Ishikawa (cell line): ENCODE results near the gene PSMD5.

ENCODE experiments used
- CEBPB ChIP-seq: IDR thresholded peaks from 2 replicates; pipeline ENCODE4 v1.6.1; 2012
- CREB1 ChIP-seq: IDR thresholded peaks from 2 replicates; pipeline ENCODE4 v1.6.1; 2012; ENCODE audit warnings: low read depth
- EGR1 ChIP-seq: IDR thresholded peaks from 2 replicates; pipeline ENCODE4 v1.6.1; 2012
- EP300 ChIP-seq: IDR thresholded peaks from 2 replicates; pipeline ENCODE4 v1.6.1; 2012; ENCODE audit warnings: borderline replicate concordance
- FOXM1 ChIP-seq: IDR thresholded peaks from 2 replicates; pipeline ENCODE4 v1.6.1; 2012; ENCODE audit warnings: low read depth, borderline replicate concordance
- NFIC ChIP-seq: IDR thresholded peaks from 2 replicates; pipeline ENCODE4 v1.6.1; 2012
- RAD21 ChIP-seq: IDR thresholded peaks from 2 replicates; pipeline ENCODE4 v1.6.1; 2012; ENCODE audit warnings: low read depth
- TAF1 ChIP-seq: IDR thresholded peaks from 2 replicates; pipeline ENCODE4 v1.6.1; 2012; ENCODE audit warnings: low read depth, mild to moderate bottlenecking
- TCF12 ChIP-seq: IDR thresholded peaks from 2 replicates; pipeline ENCODE4 v1.6.1; 2012; ENCODE audit warnings: low read depth
- TEAD4 ChIP-seq: IDR thresholded peaks from 2 replicates; pipeline ENCODE4 v1.6.1; 2012
- YY1 ChIP-seq: IDR thresholded peaks from 2 replicates; pipeline ENCODE4 v1.6.1; 2012; ENCODE audit warnings: low read depth
- ZBTB7A ChIP-seq: IDR thresholded peaks from 2 replicates; pipeline ENCODE4 v1.6.1; 2012; ENCODE audit warnings: low read depth
- TF ChIP-seq, protein P1 (sequence below): IDR thresholded peaks from 2 replicates; pipeline ENCODE4 v1.6.1; 2012; ENCODE audit warnings: low read depth, mild to moderate bottlenecking
- TF ChIP-seq, protein P2 (sequence below): IDR thresholded peaks from 2 replicates; pipeline ENCODE4 v1.6.1; 2012
- TF ChIP-seq, protein P3 (sequence below): IDR thresholded peaks from 2 replicates; pipeline ENCODE4 v1.6.1; 2012

PSMD5 gene

DNA sequence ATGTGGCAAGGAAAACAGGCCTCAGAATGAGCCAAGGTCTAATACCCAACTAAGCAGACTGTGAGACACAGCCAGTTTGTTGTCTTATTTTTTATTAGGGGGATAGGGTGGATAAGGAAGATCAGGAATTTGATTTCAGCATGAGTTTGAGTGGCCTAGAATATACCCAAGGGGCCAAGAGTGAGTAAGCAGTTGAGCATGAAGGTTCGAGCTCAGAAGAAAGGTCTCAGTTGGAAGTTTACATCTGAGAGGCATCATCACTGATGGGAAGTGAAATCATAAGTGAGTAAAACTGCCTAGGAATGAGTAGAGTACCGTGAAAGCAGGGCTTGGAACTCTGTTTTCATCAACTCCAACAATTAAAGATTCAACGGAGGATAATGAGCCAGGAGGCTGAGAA is 12.6 kb downstream of the PSMD5 start:
- no peak for TF ChIP-seq TAF1
- TF ChIP-seq CEBPB, result no peak
- TF ChIP-seq NFIC, result no peak
- no peak for TF ChIP-seq YY1
- no peak for TF ChIP-seq RAD21
- TF ChIP-seq CREB1, result no peak
- no peak for TF ChIP-seq EP300
- TF ChIP-seq, protein P1, sequence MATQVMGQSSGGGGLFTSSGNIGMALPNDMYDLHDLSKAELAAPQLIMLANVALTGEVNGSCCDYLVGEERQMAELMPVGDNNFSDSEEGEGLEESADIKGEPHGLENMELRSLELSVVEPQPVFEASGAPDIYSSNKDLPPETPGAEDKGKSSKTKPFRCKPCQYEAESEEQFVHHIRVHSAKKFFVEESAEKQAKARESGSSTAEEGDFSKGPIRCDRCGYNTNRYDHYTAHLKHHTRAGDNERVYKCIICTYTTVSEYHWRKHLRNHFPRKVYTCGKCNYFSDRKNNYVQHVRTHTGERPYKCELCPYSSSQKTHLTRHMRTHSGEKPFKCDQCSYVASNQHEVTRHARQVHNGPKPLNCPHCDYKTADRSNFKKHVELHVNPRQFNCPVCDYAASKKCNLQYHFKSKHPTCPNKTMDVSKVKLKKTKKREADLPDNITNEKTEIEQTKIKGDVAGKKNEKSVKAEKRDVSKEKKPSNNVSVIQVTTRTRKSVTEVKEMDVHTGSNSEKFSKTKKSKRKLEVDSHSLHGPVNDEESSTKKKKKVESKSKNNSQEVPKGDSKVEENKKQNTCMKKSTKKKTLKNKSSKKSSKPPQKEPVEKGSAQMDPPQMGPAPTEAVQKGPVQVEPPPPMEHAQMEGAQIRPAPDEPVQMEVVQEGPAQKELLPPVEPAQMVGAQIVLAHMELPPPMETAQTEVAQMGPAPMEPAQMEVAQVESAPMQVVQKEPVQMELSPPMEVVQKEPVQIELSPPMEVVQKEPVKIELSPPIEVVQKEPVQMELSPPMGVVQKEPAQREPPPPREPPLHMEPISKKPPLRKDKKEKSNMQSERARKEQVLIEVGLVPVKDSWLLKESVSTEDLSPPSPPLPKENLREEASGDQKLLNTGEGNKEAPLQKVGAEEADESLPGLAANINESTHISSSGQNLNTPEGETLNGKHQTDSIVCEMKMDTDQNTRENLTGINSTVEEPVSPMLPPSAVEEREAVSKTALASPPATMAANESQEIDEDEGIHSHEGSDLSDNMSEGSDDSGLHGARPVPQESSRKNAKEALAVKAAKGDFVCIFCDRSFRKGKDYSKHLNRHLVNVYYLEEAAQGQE, result no peak

DNA sequence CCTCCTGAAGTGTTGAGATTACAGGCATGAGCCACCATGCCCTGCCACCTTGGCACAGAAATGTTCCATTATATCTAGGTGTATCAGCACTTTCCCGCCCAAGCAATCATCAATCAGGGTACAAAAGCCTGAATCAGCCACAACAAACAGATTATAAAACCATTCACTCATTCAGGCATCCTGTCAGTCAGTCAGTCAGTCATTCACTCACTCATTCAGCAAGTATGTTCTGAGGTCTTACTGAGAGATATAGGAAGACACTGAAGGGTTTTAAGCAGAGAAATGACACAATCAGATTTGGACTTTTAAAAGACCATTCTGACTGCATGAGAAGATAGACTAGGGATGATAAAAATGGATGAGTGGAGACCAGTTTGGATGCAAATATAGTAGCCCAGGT is 13.1 kb downstream of the PSMD5 start:
- TF ChIP-seq, protein P2, sequence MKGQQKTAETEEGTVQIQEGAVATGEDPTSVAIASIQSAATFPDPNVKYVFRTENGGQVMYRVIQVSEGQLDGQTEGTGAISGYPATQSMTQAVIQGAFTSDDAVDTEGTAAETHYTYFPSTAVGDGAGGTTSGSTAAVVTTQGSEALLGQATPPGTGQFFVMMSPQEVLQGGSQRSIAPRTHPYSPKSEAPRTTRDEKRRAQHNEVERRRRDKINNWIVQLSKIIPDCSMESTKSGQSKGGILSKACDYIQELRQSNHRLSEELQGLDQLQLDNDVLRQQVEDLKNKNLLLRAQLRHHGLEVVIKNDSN, result no peak
- TF ChIP-seq EGR1 (no peak), FOXM1 (no peak), TEAD4 (no peak), CREB1 (no peak)

DNA sequence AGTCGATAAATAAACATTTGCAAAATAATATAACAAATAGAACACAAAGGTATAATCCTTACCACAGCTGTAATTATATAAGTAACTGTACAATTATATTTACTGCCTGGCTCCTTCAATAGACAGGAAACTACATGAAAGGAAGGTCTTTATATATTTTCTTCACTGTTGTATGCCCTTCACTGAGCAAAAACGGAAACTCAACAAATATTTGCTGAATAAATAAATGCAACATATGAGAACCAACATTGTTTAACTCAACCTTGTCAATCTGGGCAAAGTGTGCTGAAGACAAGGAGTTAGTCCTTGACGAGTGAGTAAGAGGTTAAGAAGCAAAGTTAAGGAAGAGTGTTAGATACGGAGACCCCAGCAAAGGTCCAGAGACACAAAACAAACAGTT is 22.6 kb downstream of the PSMD5 start:
- no peak for TF ChIP-seq CEBPB
- TF ChIP-seq CREB1, result no peak
- no peak for TF ChIP-seq TEAD4
- no peak for TF ChIP-seq EP300
- TF ChIP-seq, protein P3, sequence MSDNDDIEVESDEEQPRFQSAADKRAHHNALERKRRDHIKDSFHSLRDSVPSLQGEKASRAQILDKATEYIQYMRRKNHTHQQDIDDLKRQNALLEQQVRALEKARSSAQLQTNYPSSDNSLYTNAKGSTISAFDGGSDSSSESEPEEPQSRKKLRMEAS, result no peak
- no peak for TF ChIP-seq FOXM1
- no peak for TF ChIP-seq RAD21
- no peak for TF ChIP-seq EGR1
- TF ChIP-seq, protein P1, result no peak

DNA sequence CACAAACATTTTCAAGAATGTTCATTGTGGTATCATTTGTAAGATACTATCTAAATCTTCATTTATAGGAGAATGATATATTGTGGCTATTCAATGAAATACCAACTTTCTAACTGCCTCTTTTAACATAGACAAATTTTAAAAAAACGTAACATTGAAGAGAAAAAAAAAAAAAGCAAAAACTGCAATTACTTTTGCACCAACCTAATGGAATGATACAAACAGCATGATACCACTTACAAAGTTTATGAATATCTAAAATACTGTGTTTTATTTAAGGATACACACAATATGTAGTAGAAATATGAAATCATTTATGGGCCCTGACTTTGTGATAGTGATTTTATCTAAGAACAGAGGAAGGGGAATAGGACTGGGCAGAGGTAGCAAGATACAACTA is 24.1 kb downstream of the PSMD5 start:
- TF ChIP-seq RAD21, result no peak
- TF ChIP-seq, protein P3, result no peak
- TF ChIP-seq, protein P2, result no peak
- no peak for TF ChIP-seq EGR1
- TF ChIP-seq YY1, result no peak
- no peak for TF ChIP-seq ZBTB7A
- TF ChIP-seq, protein P1, result no peak

DNA sequence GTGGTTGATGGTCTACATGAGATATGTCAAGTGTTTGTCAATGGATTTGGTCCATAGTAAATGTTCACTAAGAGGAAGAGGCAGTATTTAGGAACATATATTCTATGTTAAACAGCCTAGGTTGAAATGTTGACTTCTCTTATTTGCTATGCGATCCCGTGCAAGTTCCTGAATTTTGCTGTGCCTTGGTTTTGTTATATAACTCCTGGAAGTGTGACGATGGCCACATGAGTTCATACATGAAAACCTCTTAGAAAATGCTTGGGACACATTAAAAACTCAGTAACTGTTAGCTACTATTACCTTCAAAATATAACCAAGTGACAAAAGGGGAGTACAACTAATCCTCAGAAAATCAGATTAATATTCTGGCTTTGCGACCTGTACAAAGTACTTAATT is 27.6 kb downstream of the PSMD5 start:
- TF ChIP-seq NFIC (no peak), YY1 (no peak), EGR1 (no peak), TCF12 (no peak), ZBTB7A (no peak), CREB1 (no peak), FOXM1 (no peak), EP300 (no peak), TEAD4 (no peak), CEBPB (no peak), RAD21 (no peak)
- TF ChIP-seq, protein P1, result no peak
- TF ChIP-seq, protein P3, result no peak
